Tibial nerve (tissue), 4 donors: ENCODE data around the gene CASZ1. TPM values are rescaled to one million over a fixed set of nuclear protein-coding genes. Genes with fewer than 3 reads are reported as not detected.

Experiments
- DNase-seq, 2 donors: peaks; one replicate each; pipeline ENCODE4 v3.0.0-alpha.2; 2019; ENCODE audit warnings: low spot score in 2 of 2
- H3K27ac ChIP-seq, 4 donors: fragments of 200-600 bp; sonication (generic) in 3 of 4; one replicate each; pipeline ENCODE4 v1.5.1; 2017 to 2019; ENCODE audit warnings: mild to moderate bottlenecking in 1 of 4
- H3K27me3 ChIP-seq, 2 donors: fragments of 200-600 bp; sonication (generic) in 1 of 2; one replicate each; pipeline versions ENCODE4 v1.5.1 to v1.6.0; 2017 to 2019
- H3K36me3 ChIP-seq, 3 donors: fragments of 200-600 bp; sonication (generic); one replicate each; pipeline ENCODE4 v1.5.1; 2018 to 2019
- H3K4me1 ChIP-seq, 4 donors: fragments of 200-600 bp; sonication (generic) in 3 of 4; one replicate each; pipeline ENCODE4 v1.5.1; 2017 to 2019
- H3K4me3 ChIP-seq, 4 donors: fragments of 200-600 bp; sonication (generic) in 3 of 4; one replicate each; pipeline ENCODE4 v1.5.1; 2017 to 2019; ENCODE audit warnings: mild to moderate bottlenecking in 1 of 4, moderate library complexity in 1 of 4
- H3K9me3 ChIP-seq, 4 donors: fragments of 200-600 bp; sonication (generic) in 3 of 4; one replicate each; pipeline ENCODE4 v1.5.1; 2017 to 2019
- CTCF ChIP-seq, 5 experiments: fragments of 200-600 bp in 3 of 5; fragments of 450-650 bp in 2 of 5; sonication (generic) in 3 of 5; IDR thresholded peaks; one replicate each; pipeline ENCODE4 v1.5.1; 2016 to 2019; ENCODE audit warnings: antibody characterized with exemption in 5 of 5, mild to moderate bottlenecking in 3 of 5, moderate library complexity in 2 of 5
- EP300 ChIP-seq, 2 donors: sonication (generic); formaldehyde crosslinking; IDR thresholded peaks; one replicate each; pipeline ENCODE4 v1.6.1; 2017; ENCODE audit warnings: antibody characterized with exemption in 2 of 2, mild to moderate bottlenecking in 1 of 2
- POLR2A ChIP-seq, 2 donors: fragments of 450-650 bp; IDR thresholded peaks; one replicate each; pipeline ENCODE4 v1.6.1; 2017; ENCODE audit warnings: antibody characterized with exemption in 2 of 2, mild to moderate bottlenecking in 2 of 2, moderate library complexity in 2 of 2
- WGBS, 2 donors: methylation state at CpG; one replicate each; pipeline ENCODE4 v1.1.5; 2018; 5-methylcytosine and 5-hydroxymethylcytosine counted together
- total RNA-seq, 4 donors: library from RNA; depleted of rRNA; stranded (reverse); fragments of >200 nt; gene quantifications; one replicate each; pipeline ENCODE4 v1.1.0, GENCODE V29; 2016

Gene CASZ1
- total RNA-seq, 4 donors from 2014 or later, result 1.7 to 7.5 (median 5.1) TPM

DNA sequence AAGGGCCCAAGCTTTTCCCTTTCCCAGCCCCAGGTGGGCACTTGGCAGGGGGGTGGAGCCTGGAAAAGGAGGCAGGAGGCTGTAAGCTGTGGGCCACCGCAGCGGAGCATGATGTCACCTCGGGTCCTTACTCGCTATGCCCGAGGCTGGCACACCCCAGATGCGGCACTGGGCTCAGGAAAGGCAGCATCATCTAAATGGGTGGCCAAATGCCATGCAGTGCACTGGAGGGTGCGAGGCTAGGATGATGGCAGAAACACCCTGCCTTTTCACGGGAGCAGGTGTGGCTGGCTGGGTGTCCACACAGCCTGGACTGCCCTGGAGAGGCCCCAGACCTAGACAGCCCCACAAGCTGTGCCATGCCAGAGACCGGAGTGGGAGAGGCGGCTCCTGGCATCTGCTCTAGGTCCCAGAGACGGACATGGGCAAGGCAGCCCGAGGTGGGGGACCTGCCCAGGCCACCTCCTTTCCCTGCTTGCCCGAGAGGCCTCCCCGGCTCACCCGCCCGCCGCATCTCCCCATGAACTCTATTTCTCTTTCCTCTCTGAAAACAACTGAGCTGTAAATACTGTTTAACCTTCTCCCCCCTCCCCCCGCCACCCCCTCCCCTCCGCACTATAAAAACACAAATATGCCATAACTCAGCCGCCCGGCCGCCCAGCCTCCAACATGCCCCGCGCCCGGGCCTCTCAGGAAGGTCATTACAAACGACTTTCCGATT is 124.7 kb downstream of the CASZ1 start:
- Histone ChIP-seq H3K27ac (no peak overlapping the region), H3K4me1 (peaks cover 0 to 3% (median 0%) of the 10 kb centered on the region in 4 donors)
- WGBS, 2 donors, result 60 to 61% methylated on average over 23 to 26 of the region's 27 CpGs

GRCh38 chr1:10671090-10671489 is 125.4 kb downstream of the CASZ1 start:
- WGBS, 2 donors, result 59 to 63% methylated on average over 17 to 18 of the region's 18 CpGs
- Histone ChIP-seq H3K27ac (no peak overlapping the region), H3K4me3 (no peak overlapping the region), H3K36me3 (no peaks in the 10 kb centered on the region), H3K27me3 (peaks cover 0 to 38% of the 10 kb centered on the region in 2 donors), H3K9me3 (no peaks in the 10 kb centered on the region), H3K4me1 (peaks cover 0 to 3% (median 0%) of the 10 kb centered on the region in 4 donors)
- no peak for DNase-seq
- TF ChIP-seq POLR2A (IDR thresholded peaks at IDR 0.05) (no peak), CTCF (IDR thresholded peaks at IDR 0.05) (no peak), EP300 (IDR thresholded peaks at IDR 0.05) (no peak)

More for the DNA sequence above, 124.7 kb downstream of the CASZ1 start:
- TF ChIP-seq CTCF (IDR thresholded peaks at IDR 0.05), result no peak
- no peak for DNase-seq
- H3K4me3 ChIP-seq, result no peak overlapping the region
- peaks cover 0 to 38% of the 10 kb centered on the region in 2 donors for H3K27me3 ChIP-seq
- no peaks in the 10 kb centered on the region for H3K9me3 ChIP-seq
- H3K36me3 ChIP-seq, result no peaks in the 10 kb centered on the region

- no peaks in the 10 kb centered on the region for H3K9me3 ChIP-seq
- no peak for TF ChIP-seq CTCF (IDR thresholded peaks at IDR 0.05)
- TF ChIP-seq EP300 (IDR thresholded peaks at IDR 0.05), result no peak
- no peak for TF ChIP-seq POLR2A (IDR thresholded peaks at IDR 0.05)
- peaks cover 0 to 3% (median 0%) of the 10 kb centered on the region in 4 donors for H3K4me1 ChIP-seq
- DNase-seq, result no peak
- 93 to 97% methylated on average over 6 to 10 of the region's 10 CpGs for WGBS, 2 donors
- H3K36me3 ChIP-seq, result no peaks in the 10 kb centered on the region
- H3K4me3 ChIP-seq, result no peak overlapping the region
- no peak overlapping the region for H3K27ac ChIP-seq
- peaks cover 0 to 38% of the 10 kb centered on the region in 2 donors for H3K27me3 ChIP-seq
Observed at GRCh38 chr1:10670190-10670589, 126.3 kb downstream of the CASZ1 start.

GRCh38 chr1:10669570-10669969 is 126.9 kb downstream of the CASZ1 start:
- TF ChIP-seq CTCF (IDR thresholded peaks at IDR 0.05), result no peak
- TF ChIP-seq POLR2A (IDR thresholded peaks at IDR 0.05), result no peak
- no peak for TF ChIP-seq EP300 (IDR thresholded peaks at IDR 0.05)
- no peaks in the 10 kb centered on the region for H3K36me3 ChIP-seq
- WGBS, 2 donors, result 66 to 76% methylated on average over 9 to 12 of the region's 12 CpGs
- H3K27me3 ChIP-seq, result peaks cover 0 to 40% of the 10 kb centered on the region in 2 donors
- H3K4me1 ChIP-seq, result peaks cover 0 to 3% (median 0%) of the 10 kb centered on the region in 4 donors
- DNase-seq, result no peak
- H3K9me3 ChIP-seq, result no peaks in the 10 kb centered on the region
- H3K27ac ChIP-seq, result no peak overlapping the region
- H3K4me3 ChIP-seq, result no peak overlapping the region

DNA sequence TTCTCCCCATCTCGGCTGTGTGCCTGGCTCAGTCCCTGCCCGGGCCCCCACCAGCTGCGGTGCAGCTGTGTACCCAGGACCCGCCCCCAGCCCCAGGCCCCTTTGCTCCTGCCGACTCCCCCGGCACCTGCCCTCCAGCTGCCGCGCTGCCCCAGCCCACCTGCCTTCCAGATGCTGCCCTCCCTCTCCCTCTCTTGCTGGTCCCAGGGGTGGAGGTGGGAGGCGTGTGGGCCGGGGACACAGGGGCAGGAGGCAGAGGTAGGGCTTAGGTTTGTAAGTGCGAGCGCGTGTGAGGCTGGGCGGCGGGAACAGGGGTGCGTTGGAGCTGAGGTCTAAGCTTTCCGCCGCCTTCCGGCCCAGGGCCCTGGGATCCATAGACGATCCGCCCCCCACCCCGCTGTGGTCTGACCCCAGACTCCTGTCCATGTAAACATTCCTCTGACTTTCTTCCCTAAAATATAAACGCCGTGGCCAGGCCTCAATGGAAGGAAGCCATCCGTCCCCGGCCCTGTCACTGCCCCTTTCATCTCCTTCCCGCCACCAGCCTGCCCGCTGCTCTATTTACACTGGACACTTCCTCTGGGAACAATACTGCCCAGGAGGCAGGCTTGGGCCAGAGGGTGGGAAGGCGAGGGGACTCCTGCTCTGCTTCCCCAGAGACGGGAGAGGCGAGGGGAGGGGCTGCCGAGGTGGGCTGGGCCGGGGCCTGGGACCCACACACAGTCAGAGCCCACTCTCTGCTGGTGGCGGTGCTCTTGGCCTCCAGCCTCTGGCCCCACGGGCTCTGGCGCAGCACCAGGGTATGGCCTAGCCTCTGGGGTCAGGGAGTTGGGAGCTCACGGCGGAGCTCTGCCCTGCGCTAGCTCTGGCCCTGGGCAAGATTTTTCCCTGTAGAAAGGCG is 128.3 kb downstream of the CASZ1 start:
- H3K27ac ChIP-seq, result no peak overlapping the region
- peaks cover 0 to 29% of the 10 kb centered on the region in 2 donors for H3K27me3 ChIP-seq
- DNase-seq, result no peak
- TF ChIP-seq CTCF (IDR thresholded peaks at IDR 0.05) (no peak), EP300 (IDR thresholded peaks at IDR 0.05) (no peak), POLR2A (IDR thresholded peaks at IDR 0.05) (no peak)
- no peak overlapping the region for H3K4me3 ChIP-seq
- peaks cover 0 to 17% (median 2%) of the 10 kb centered on the region in 4 donors for H3K4me1 ChIP-seq
- WGBS, 2 donors, result 54 to 59% methylated on average over 29 to 37 of the region's 40 CpGs
- no peaks in the 10 kb centered on the region for H3K36me3 ChIP-seq
- no peaks in the 10 kb centered on the region for H3K9me3 ChIP-seq
